Activated CD4-positive, alpha-beta T cell treated with anti-CD3 and anti-CD28 coated beads for 36 hours (primary cell): Measurements from ENCODE around the gene ERI3. TPM values are rescaled to one million over a fixed set of nuclear protein-coding genes. Genes with fewer than 3 reads are reported as not detected.
"Not testable (repeated sequence)": the region's sequence is repeated elsewhere in the genome, so short reads cannot be mapped to it uniquely, and the experiment has no call there.

Experiments
- ATAC-seq: fragments of 200-7000 bp; cut with Tn5 transposase; one replicate; pipeline ENCODE4 v1.10.0; 2021; ENCODE audit warnings: mild to moderate bottlenecking, moderate library complexity
- CTCF ChIA-PET: fragments of 350-600 bp; sonication (Branson Sonifier 250); formaldehyde crosslinking; loops from one replicate; lab custom pipeline; 2021; ENCODE audit warnings: antibody characterized with exemption; lab: Charles Lee
- POLR2A ChIA-PET: fragments of 350-600 bp; sonication (Branson Sonifier 250); formaldehyde crosslinking; loops from one replicate; lab custom pipeline; 2021; ENCODE audit warnings: antibody characterized with exemption, inconsistent platforms; lab: Charles Lee
- DNase-seq: peaks from one replicate; pipeline ENCODE4 v3.0.0-alpha.2; 2020
- H3K27ac Mint-ChIP-seq: one replicate; pipeline ENCODE4 v1.8.0; 2021; ENCODE audit warnings: mixed read lengths
- H3K27me3 Mint-ChIP-seq: one replicate; pipeline ENCODE4 v1.8.0; 2021; ENCODE audit warnings: mixed read lengths
- H3K36me3 Mint-ChIP-seq: one replicate; pipeline ENCODE4 v1.8.0; 2021; ENCODE audit warnings: low read depth, mixed read lengths
- H3K4me1 Mint-ChIP-seq: one replicate; pipeline ENCODE4 v1.8.0; 2021; ENCODE audit warnings: mixed read lengths
- H3K4me3 Mint-ChIP-seq: one replicate; pipeline ENCODE4 v1.8.0; 2021; ENCODE audit warnings: mild to moderate bottlenecking, moderate library complexity, mixed read lengths
- H3K9me3 Mint-ChIP-seq: one replicate; pipeline ENCODE4 v1.8.0; 2021; ENCODE audit warnings: low read depth, mixed read lengths
- intact Hi-C, 2 experiments: fragments of 100-400 bp; cut with DNase I in 1 of 2; cut with micrococcal nuclease in 1 of 2; formaldehyde crosslinking; loops; one replicate each; pipeline versions ENCODE4 v1.14.2 to v1.15.1; 2022 to 2024; cut with DNase I, micrococcal nuclease
- total RNA-seq, 2 experiments: library from RNA; stranded (reverse); gene quantifications; one replicate each; pipeline ENCODE4 v1.2.3, GENCODE V29; 2021

Gene ERI3
- total RNA-seq, 2 experiments from 2014 or later, result 36.7 to 41.3 TPM

DNA sequence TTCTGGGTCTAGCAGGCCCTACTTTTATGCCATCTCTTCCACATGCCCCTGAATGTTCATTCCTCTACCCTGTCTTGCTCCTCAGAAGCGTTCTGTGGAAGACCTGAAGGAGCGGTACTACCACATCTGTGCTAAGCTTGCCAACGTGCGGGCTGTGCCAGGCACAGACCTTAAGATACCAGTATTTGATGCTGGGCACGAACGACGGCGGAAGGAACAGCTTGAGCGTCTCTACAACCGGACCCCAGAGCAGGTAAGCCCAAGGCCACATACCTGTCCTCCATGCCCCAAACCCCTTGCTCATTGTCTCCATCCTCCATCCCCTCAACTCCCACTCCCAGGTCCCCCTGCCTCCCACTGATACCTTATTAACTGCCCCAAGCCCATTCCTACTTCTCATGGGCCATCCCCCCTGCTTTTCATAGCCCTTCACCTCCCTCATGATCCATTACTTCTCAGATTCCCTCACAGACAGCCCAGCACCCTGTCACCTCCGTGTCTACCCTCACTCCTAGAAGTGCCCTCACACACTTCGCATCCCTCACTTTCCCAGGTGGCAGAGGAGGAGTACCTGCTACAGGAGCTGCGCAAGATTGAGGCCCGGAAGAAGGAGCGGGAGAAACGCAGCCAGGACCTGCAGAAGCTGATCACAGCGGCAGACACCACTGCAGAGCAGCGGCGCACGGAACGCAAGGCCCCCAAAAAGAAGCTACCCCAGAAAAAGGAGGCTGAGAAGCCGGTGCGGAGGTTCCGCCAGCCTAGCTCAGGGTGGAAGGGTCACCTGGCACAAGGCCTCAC lies 136.4 kb downstream of the ERI3 start:
- Mint-ChIP-seq H3K4me1 (peaks cover 29% of the 10 kb centered on the region), H3K9me3 (no peaks in the 10 kb centered on the region), H3K27ac (no peak overlapping the region), H3K4me3 (no peak overlapping the region), H3K27me3 (no peaks in the 10 kb centered on the region), H3K36me3 (peaks cover 15% of the 10 kb centered on the region)
- ChIA-PET POLR2A (no interaction called here), CTCF (interaction anchor here (0.7 to 5.2 kb wide), 12 partner anchors 15 to 415 kb away, joined by 3 to 46 read pairs (median 5); no protein-coding TSS in a partner anchor)
- no peak for ATAC-seq
- intact Hi-C loops, result loop anchor here in 1 of 2 experiments (5.0 to 10.0 kb wide), 2 partner anchors 379 to 436 kb away; no protein-coding TSS in a partner anchor
- no peak for DNase-seq

DNA sequence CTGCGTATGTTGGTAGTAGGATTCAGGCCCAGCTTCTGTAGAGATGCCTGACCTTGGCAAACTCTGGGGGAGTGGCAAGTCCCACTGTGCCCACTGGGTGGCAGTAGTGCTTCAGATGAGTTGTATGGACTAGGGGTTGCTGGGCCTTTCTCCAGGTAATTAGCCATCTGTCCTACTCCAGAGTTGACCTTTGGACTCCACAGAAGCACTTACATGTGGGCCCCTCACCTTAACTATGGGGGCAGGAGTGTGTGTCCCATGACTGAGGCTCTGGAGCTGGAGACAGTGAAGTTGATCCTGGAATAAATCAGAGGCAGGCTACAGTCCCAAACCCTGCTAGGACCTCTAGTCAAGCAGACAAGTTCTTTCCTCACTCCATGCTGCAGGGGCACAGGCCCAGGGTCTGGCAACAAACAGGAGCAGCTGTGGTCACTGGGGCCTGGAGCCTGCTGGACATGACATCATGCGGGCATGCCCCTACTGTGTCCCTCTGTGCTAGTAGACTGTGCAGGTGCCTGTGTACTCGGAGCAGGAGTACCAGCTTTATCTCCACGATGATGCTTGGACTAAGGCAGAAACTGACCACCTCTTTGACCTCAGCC lies 137.1 kb downstream of the ERI3 start:
- ChIA-PET CTCF (interaction anchor here (0.6 to 5.2 kb wide), 33 partner anchors 8 to 478 kb away, joined by 3 to 46 read pairs (median 4); no protein-coding TSS in a partner anchor), POLR2A (interaction anchor here (0.8 kb wide), 1 partner anchor 1065 kb away, joined by 3 read pairs; no protein-coding TSS in a partner anchor)
- H3K9me3 Mint-ChIP-seq, result no peaks in the 10 kb centered on the region
- no peaks in the 10 kb centered on the region for H3K27me3 Mint-ChIP-seq
- peaks cover 15% of the 10 kb centered on the region for H3K36me3 Mint-ChIP-seq
- ATAC-seq (peak; percentile 66), DNase-seq (peak; percentile 88)
- intact Hi-C loops, result loop anchor here (1.0 to 10.0 kb wide), 8 partner anchors 21 to 437 kb away; partner anchors contain the start of gene ERI3 (in 1 of the 2)
- no peak overlapping the region for H3K4me3 Mint-ChIP-seq
- H3K27ac Mint-ChIP-seq, result peak overlapping the region; percentile 10
- peaks cover 25% of the 10 kb centered on the region for H3K4me1 Mint-ChIP-seq

DNA sequence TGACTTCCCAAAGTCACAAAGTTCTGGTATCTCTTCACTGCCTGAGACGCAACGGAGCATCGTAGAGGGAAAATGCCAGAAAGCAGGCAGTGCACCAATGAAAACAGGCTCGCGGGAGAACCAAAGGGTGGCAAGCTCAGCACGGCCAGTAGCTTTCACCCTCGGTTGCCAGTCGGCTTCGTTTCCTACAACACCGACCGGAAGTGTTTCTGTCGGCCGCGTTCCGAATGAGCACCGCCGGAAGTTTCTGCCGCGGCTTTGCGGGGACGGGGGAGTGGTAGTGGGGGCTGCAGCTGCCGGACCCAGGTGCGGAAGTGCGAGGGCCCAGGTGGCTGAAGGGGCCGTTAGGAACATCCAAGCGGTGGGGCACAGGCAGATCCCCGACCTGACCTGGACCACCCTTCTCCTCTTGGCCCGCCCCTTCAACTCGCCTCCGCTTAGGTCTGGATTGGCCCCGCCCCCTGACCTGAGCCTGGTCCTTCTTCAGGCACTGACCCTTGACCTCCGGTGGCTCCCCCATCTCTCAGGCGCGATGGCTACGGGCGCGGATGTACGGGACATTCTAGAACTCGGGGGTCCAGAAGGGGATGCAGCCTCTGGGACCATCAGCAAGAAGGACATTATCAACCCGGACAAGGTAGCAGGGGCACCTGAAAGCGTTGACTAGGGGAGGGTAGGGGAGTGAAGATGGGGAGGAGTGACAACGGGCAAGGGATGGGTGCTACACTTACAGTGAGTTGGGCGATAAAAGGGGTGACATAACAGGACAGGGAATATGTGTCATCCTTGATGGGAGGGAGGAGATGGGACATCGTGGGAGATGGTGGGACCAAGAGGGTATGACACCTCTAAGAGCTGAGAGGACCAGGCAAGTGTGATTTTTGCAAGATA lies 141.6 kb downstream of the ERI3 start, which contains the start of gene DMAP1:
DMAP1 (plus strand) TSS at position 250 of the 891 bp plus-strand sequence; CDS start at position 533, 283 bp downstream.
- Mint-ChIP-seq H3K4me3 (peak within 1 kb of the TSS; percentile 94), H3K27me3 (no peaks in the 10 kb centered on the region), H3K27ac (peak within 1 kb of the TSS; percentile 93), H3K4me1 (peaks cover 33% of the 10 kb centered on the region), H3K36me3 (peaks cover 7% of the 10 kb centered on the region), H3K9me3 (no peaks in the 10 kb centered on the region)
- ATAC-seq (peak; percentile 92), DNase-seq (peak; percentile 91)
- CTCF ChIA-PET, result interaction anchor here (0.6 to 1.8 kb wide), 7 partner anchors 25 to 1374 kb away, joined by 3 to 6 read pairs (median 4); no protein-coding TSS in a partner anchor
- POLR2A ChIA-PET, result interaction anchor here (0.6 to 1.2 kb wide), 3 partner anchors 10 to 563 kb away, joined by 3 to 5 read pairs (median 4); no protein-coding TSS in a partner anchor
- intact Hi-C loops, result loop anchor here (1.0 to 10.0 kb wide), 11 partner anchors 142 to 1447 kb away; partner anchors contain the start of genes ARMH1 (in 1 of the 2), B4GALT2 (in 1 of the 2), C1orf50 (in 1 of the 2) and CFAP57 (in 1 of the 2)

DNA sequence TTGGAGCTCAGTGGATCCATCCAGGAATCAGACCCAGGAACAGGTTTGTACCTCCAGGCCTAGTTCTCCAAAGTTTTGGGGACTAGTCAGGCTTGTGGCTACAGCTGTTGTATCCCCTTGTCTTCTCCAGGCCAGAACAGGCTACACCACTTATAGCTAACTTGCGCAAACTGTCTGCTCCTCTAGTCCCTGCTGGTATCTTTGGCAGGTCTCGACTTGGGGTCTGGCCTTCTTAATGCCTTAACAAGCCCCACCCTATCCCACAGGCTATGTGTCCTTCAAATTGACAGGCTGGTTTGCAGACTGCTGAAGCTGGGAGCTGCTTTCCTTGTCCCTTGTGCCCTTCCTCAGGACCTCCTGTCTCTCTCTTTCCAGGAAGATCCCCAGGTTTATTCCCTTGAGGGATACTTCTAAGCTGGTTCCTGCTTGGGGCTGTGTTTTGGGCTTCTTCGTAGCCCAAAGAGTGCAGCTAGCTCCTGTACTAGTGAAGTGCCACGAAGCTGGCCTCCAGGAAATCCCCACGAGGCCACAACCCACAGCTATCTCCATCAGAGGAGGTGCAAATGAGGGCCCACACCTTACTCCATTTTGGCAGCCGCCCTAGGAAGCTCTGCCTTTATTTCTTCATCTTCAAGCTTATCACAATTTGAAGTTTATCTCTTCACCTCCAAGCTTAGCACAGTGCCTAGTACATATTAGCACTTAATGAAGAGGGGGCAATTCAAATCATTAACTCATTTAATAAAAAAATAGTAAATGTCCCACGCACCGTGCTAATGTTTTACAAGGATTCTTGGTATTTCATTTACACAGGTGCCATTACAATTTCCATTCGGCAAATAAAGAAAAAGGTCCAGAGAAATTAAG lies 142.5 kb downstream of the ERI3 start:
- intact Hi-C loops, result loop anchor here (1.0 to 10.0 kb wide), 11 partner anchors 143 to 1446 kb away; partner anchors contain the start of genes ARMH1 (in 1 of the 2), B4GALT2 (in 1 of the 2), C1orf50 (in 1 of the 2) and CFAP57 (in 1 of the 2)
- POLR2A ChIA-PET, result interaction anchor here (0.6 to 1.2 kb wide), 3 partner anchors 11 to 562 kb away, joined by 3 to 5 read pairs (median 4); no protein-coding TSS in a partner anchor
- ATAC-seq (peak; percentile 58), DNase-seq (peak; percentile 69)
- Mint-ChIP-seq H3K4me3 (peak overlapping the region; percentile 94), H3K9me3 (no peaks in the 10 kb centered on the region), H3K36me3 (peaks cover 6% of the 10 kb centered on the region), H3K4me1 (peaks cover 33% of the 10 kb centered on the region), H3K27ac (peak overlapping the region; percentile 93), H3K27me3 (no peaks in the 10 kb centered on the region)
- CTCF ChIA-PET, result interaction anchor here (0.7 to 1.8 kb wide), 9 partner anchors 13 to 1554 kb away, joined by 3 to 6 read pairs (median 3); partner anchors contain the start of gene PPIH

DNA sequence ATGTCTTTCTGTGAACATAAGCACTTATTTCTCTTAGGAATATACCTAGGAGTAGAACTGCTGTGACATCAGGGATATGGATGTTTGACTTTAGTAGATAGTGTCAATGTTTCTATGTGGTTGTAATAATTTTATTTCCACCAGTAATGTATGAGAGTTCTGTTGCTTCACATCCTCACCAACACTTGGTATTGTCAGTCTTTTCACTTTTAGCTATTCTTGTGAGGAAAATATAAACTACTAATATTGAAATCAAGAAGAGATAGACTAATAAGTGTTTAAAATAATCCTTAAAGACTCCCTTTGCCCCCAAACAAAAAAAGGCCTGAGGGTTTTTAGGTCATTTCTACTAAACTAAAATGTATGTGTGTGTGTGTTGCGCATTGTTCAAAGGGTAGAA lies 144.5 kb downstream of the ERI3 start:
- H3K27me3 Mint-ChIP-seq, result no peaks in the 10 kb centered on the region
- no peaks in the 10 kb centered on the region for H3K9me3 Mint-ChIP-seq
- CTCF ChIA-PET, result interaction anchor here (0.6 kb wide), 1 partner anchor 104 kb away, joined by 3 read pairs; no protein-coding TSS in a partner anchor

DNA sequence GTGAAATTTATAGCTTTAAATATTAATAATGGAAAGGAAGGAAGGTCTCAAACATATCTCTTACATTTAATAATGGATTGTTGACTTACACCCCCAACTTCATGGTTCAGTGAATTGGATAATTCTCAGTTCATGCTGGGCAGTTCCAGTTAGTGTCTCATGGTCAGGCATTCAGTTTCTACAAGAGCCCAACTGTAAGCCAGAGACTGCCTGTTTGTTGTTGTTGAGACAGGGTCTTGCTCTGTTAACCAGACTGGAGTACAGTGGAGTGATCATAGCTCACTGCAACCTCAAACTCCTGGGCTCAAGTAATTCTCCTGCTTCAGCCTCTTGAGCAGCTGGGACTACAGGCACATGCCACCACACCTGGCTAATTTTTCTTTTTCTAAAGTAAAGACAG lies 146.8 kb downstream of the ERI3 start:
- POLR2A ChIA-PET, result no interaction called here
- no peaks in the 10 kb centered on the region for H3K9me3 Mint-ChIP-seq
- no peak overlapping the region for H3K27ac Mint-ChIP-seq
- H3K4me3 Mint-ChIP-seq, result no peak overlapping the region
- intact Hi-C loops, result no loop called here
- no peaks in the 10 kb centered on the region for H3K36me3 Mint-ChIP-seq
- CTCF ChIA-PET, result no interaction called here
- DNase-seq (no peak), ATAC-seq (no peak)
- H3K4me1 Mint-ChIP-seq, result peaks cover 11% of the 10 kb centered on the region
- no peaks in the 10 kb centered on the region for H3K27me3 Mint-ChIP-seq

More for the DNA sequence above, 144.5 kb downstream of the ERI3 start:
- peaks cover 6% of the 10 kb centered on the region for H3K36me3 Mint-ChIP-seq
- peaks cover 26% of the 10 kb centered on the region for H3K4me1 Mint-ChIP-seq
- H3K4me3 Mint-ChIP-seq, result no peak overlapping the region
- no peak overlapping the region for H3K27ac Mint-ChIP-seq
- POLR2A ChIA-PET, result no interaction called here
- ATAC-seq (no peak), DNase-seq (no peak)
- intact Hi-C loops, result loop anchor here (5.0 to 10.0 kb wide), 3 partner anchors 233 to 503 kb away; partner anchors contain the start of genes B4GALT2 (in 1 of the 2) and ST3GAL3 (in 1 of the 2)

DNA sequence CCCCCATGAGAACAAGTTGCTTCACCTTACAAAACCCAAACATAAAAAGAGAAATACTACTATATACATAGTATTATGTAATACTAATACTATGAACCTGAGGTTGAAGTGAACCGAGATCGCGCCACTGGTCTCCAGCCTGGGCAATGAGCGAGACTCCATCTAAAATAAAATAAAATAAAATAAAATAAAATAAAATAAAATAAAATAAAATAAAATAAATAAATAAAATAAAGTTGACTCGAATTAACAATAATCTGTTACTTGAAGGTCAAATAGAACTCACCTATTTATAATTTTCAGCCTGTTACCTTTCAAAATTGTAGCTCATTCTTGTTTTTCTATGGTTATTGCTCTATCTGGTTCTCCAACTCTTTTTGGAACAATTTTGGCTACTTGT lies 148.5 kb downstream of the ERI3 start:
- DNase-seq, ATAC-seq, H3K4me1 Mint-ChIP-seq, H3K9me3 Mint-ChIP-seq, H3K27ac Mint-ChIP-seq, POLR2A ChIA-PET, intact Hi-C loops, H3K4me3 Mint-ChIP-seq, H3K27me3 Mint-ChIP-seq, H3K36me3 Mint-ChIP-seq: not testable (repeated sequence)
- CTCF ChIA-PET, result interaction anchor here (1.3 kb wide), 1 partner anchor 11 kb away, joined by 4 read pairs; no protein-coding TSS in a partner anchor

DNA sequence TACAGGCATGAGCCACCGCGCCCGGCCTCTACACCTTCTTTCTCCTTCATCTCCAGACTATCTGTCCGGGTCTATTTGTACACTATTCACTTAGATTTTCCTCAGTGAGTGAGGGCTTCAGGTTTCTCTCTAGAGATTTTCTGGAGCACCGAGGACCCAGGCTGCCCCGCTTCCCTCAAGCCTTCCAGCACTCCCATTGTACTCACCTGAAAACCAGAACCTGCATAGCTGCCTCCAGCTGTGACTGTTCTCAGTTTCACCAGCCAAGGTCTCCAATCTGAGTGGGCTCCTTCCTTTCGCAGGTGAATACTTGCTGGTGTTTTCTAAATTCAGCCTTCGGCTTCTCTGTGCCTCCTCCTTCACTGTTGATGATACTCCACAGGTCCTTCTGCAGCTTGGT lies 154.7 kb downstream of the ERI3 start:
- CTCF ChIA-PET, result interaction anchor here (0.7 to 1.7 kb wide), 2 partner anchors 117 to 120 kb away, joined by 4 read pairs; no protein-coding TSS in a partner anchor
- intact Hi-C loops, result no loop called here

DNA sequence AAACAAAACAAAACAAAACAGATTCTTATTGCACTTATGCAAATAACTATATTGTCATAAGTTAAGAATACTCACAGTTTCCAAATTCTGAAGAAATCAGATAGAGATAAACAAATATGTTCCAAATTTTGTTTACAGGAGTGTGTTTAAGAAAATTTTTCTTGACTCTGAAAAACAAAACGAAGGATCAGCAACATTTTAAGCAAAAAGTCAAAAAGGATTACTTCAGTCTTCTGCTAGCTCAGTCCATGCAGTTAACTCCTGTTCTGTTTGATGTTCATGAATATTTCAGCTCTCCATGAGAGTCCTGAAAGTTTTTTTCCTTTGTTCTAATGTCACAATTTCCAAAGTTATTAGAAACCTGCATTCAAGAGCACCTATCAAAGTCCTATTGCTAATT lies 180.4 kb downstream of the ERI3 start:
- no peaks in the 10 kb centered on the region for H3K4me1 Mint-ChIP-seq
- peaks cover 3% of the 10 kb centered on the region for H3K27me3 Mint-ChIP-seq
- H3K4me3 Mint-ChIP-seq, result no peak overlapping the region
- intact Hi-C loops, result no loop called here
- ATAC-seq (no peak), DNase-seq (no peak)
- H3K27ac Mint-ChIP-seq, result no peak overlapping the region
- ChIA-PET CTCF (interaction anchor here (0.5 kb wide), 1 partner anchor 20 kb away, joined by 3 read pairs; no protein-coding TSS in a partner anchor), POLR2A (no interaction called here)
- H3K9me3 Mint-ChIP-seq, result peaks cover 8% of the 10 kb centered on the region
- H3K36me3 Mint-ChIP-seq, result peaks cover 1% of the 10 kb centered on the region

More for the DNA sequence above, 154.7 kb downstream of the ERI3 start:
- DNase-seq (no peak), ATAC-seq (no peak)
- no peaks in the 10 kb centered on the region for H3K27me3 Mint-ChIP-seq
- H3K36me3 Mint-ChIP-seq, result no peaks in the 10 kb centered on the region
- POLR2A ChIA-PET, result no interaction called here
- no peaks in the 10 kb centered on the region for H3K9me3 Mint-ChIP-seq
- H3K27ac Mint-ChIP-seq, result no peak overlapping the region
- H3K4me1 Mint-ChIP-seq, result no peaks in the 10 kb centered on the region
- H3K4me3 Mint-ChIP-seq, result no peak overlapping the region
